MCF 10A (cell line): Measurements from ENCODE around the gene HLCS. TPM values are rescaled to one million over a fixed set of nuclear protein-coding genes. Genes with fewer than 3 reads are reported as not detected.
A peak's percentile ranks its signal among the peaks of the same experiment; 100 is the strongest.

Experiments
- BruUV-seq: library from RNA; stranded (reverse); fragments of 400-500 nt; replicated peaks from 2 replicates; lab custom pipeline; 2021; lab: Mats Ljungman, UMichigan
- CTCF ChIA-PET: fragments of 300-600 bp; sonication (Branson Sonifier 250); formaldehyde crosslinking; extraction: SDS; loops from one replicate; lab custom pipeline; 2021; ENCODE audit warnings: antibody characterized with exemption, inconsistent platforms; lab: Yijun Ruan, JAX
- POLR2A ChIA-PET: fragments of 300-600, 350-650 bp; sonication (Branson Sonifier 250); formaldehyde crosslinking; extraction: SDS; loops from one replicate; lab custom pipeline; 2020; ENCODE audit warnings: antibody characterized with exemption, inconsistent platforms; lab: Yijun Ruan, JAX
- DNase-seq: peaks from one replicate; pipeline ENCODE4 v3.0.0-alpha.2; 2018; ENCODE audit not compliant: unreplicated experiment
- H3K27ac Mint-ChIP-seq: one replicate; pipeline ENCODE4 v1.8.0; 2022; ENCODE audit warnings: mild to moderate bottlenecking, low read depth, mixed read lengths; ENCODE audit not compliant: unreplicated experiment
- H3K27me3 Mint-ChIP-seq: one replicate; pipeline ENCODE4 v1.8.0; 2022; ENCODE audit warnings: mixed read lengths; ENCODE audit not compliant: insufficient read depth, unreplicated experiment
- H3K36me3 Mint-ChIP-seq: one replicate; pipeline ENCODE4 v1.8.0; 2022; ENCODE audit warnings: mild to moderate bottlenecking, moderate library complexity, mixed read lengths; ENCODE audit not compliant: insufficient read depth, unreplicated experiment
- H3K4me1 Mint-ChIP-seq: one replicate; pipeline ENCODE4 v1.8.0; 2022; ENCODE audit warnings: mixed read lengths; ENCODE audit not compliant: insufficient read depth, unreplicated experiment
- H3K4me3 Mint-ChIP-seq: one replicate; pipeline ENCODE4 v1.8.0; 2022; ENCODE audit warnings: mild to moderate bottlenecking, moderate library complexity, mixed read lengths; ENCODE audit not compliant: unreplicated experiment
- H3K9me3 Mint-ChIP-seq: one replicate; pipeline ENCODE4 v1.8.0; 2022; ENCODE audit warnings: mixed read lengths; ENCODE audit not compliant: unreplicated experiment
- intact Hi-C: fragments of 100-400 bp; cut with micrococcal nuclease; formaldehyde crosslinking; loops from 2 replicates; pipeline ENCODE4 v1.14.1; 2022
- total RNA-seq: library from RNA; stranded (reverse); gene quantifications from 2 replicates; pipeline ENCODE4 v1.2.3, GENCODE V29; 2022
- TF ChIP-seq, protein P1 (sequence below): fragments of 200-600 bp; IDR thresholded peaks from one replicate; pipeline ENCODE4 v1.8.0; 2022; ENCODE audit warnings: antibody characterized with exemption, mild to moderate bottlenecking; ENCODE audit not compliant: unreplicated experiment

Gene HLCS
- total RNA-seq, 1 experiment from 2014 or later, result 46.1 TPM

DNA sequence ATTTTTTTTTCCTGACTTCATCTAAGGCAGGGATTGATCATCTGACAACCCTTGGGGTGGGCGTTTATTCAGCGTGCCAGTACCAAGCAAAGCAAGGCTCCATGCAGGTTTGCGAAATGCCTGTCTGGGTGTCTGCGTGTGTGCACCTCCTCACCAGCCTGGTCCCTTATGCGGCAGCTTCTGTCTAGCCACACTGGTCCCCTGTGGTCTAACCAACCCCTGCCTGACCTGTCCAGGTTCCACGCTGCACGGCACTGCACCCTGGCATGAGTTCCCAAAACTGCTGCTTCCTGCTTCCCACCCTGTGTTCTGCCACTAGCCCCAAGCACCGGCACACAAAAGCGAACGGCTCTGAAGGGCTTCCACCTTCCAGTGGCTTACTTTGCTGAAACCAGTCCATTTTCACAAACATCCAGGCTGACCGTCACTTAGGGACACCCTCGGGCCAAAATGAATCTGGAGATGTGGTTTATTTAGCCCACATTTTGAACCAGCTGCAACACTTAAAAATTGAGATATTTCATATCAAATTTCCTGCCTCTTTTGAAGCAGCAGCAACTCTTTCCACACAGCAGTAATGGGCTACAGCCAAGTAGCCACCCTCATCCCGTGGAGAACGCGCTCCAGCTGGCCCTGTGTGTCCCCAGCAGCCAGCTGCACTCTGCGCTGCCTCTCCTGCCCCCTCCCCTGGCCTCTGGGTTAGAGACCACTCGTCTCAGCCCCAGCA lies 55.7 kb downstream of the HLCS start:
- intact Hi-C loops, result loop anchor here (5.0 to 10.0 kb wide), 2 partner anchors 126 to 208 kb away; no protein-coding TSS in a partner anchor
- Mint-ChIP-seq H3K9me3 (no peaks in the 10 kb centered on the region), H3K27ac (peak overlapping the region; percentile 99), H3K27me3 (no peaks in the 10 kb centered on the region), H3K4me3 (no peak overlapping the region), H3K36me3 (peaks cover 8% of the 10 kb centered on the region), H3K4me1 (peaks cover 6% of the 10 kb centered on the region)
- no TSS peak for BruUV-seq
- TF ChIP-seq, protein P1, sequence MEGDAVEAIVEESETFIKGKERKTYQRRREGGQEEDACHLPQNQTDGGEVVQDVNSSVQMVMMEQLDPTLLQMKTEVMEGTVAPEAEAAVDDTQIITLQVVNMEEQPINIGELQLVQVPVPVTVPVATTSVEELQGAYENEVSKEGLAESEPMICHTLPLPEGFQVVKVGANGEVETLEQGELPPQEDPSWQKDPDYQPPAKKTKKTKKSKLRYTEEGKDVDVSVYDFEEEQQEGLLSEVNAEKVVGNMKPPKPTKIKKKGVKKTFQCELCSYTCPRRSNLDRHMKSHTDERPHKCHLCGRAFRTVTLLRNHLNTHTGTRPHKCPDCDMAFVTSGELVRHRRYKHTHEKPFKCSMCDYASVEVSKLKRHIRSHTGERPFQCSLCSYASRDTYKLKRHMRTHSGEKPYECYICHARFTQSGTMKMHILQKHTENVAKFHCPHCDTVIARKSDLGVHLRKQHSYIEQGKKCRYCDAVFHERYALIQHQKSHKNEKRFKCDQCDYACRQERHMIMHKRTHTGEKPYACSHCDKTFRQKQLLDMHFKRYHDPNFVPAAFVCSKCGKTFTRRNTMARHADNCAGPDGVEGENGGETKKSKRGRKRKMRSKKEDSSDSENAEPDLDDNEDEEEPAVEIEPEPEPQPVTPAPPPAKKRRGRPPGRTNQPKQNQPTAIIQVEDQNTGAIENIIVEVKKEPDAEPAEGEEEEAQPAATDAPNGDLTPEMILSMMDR, result no peak
- POLR2A ChIA-PET, result interaction anchor here (0.7 to 1.1 kb wide), 2 partner anchors 78 to 458 kb away, joined by 3 to 4 read pairs; no protein-coding TSS in a partner anchor
- peak; percentile 28 for DNase-seq
- CTCF ChIA-PET, result no interaction called here

DNA sequence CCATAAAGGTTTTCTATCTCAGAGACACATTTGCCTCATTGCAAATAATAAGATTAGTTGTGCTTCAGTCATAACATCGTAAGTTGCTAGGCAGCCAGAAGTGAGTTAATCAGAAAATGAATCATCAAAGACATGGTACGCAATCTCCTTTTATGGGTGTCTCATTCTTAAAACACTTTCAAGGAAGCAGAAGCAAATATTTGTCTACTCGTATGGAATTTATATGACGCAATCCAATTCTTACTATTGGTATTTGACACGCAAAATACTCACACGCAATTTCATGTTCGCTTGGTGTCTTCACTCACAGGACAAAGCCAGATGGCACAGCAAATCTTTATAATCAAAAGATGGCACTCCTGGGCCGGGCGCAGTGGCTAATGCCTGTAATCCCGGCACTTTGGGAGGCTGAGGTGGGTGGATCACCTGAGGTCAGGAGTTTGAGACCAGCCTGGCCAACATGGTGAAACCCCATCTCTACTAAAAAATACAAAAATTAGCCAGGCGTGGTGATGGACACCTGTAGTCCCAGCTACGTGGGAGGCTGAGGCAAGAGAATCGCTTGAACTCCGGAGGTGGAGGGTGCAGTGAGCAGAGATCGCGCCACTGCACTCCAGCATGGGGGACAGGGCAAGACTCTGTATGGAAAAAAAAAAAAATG lies 56.4 kb downstream of the HLCS start:
- ChIA-PET CTCF (interaction anchor here (0.6 kb wide), 1 partner anchor 1446 kb away, joined by 3 read pairs; no protein-coding TSS in a partner anchor), POLR2A (interaction anchor here (0.6 to 0.7 kb wide), 2 partner anchors 78 to 1901 kb away, joined by 3 read pairs; no protein-coding TSS in a partner anchor)
- intact Hi-C loops, result loop anchor here (5.0 to 10.0 kb wide), 2 partner anchors 125 to 208 kb away; no protein-coding TSS in a partner anchor
- H3K36me3 Mint-ChIP-seq, result peaks cover 8% of the 10 kb centered on the region
- H3K4me1 Mint-ChIP-seq, result peaks cover 6% of the 10 kb centered on the region
- DNase-seq, result peak; percentile 92
- no peaks in the 10 kb centered on the region for H3K9me3 Mint-ChIP-seq
- H3K27ac Mint-ChIP-seq, result peak overlapping the region; percentile 99
- H3K4me3 Mint-ChIP-seq, result peak overlapping the region; percentile 60
- TF ChIP-seq, protein P1, result no peak
- BruUV-seq, result TSS peak; percentile 96
- H3K27me3 Mint-ChIP-seq, result no peaks in the 10 kb centered on the region

DNA sequence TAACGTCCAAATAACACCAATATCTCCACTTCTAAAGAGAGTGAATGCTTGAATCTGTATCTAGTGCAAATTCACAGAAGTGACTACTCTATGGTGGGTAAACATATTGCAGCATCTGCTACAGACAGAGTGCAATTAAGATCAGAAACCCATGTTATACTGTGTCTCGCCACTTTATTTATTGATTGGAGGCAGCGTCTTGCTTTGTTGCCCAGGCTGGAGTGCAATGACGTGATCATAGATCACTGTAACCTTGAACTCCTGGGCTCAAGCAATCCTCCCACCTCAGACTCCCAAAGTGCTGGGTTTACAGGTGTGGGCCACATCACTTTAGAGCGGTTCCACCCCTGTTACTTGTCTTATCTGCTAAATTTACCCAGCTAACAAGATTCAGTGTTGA lies 57.0 kb downstream of the HLCS start:
- TF ChIP-seq, protein P1, result no peak
- TSS peak; percentile 94 for BruUV-seq
- POLR2A ChIA-PET, result interaction anchor here (0.6 kb wide), 1 partner anchor 1902 kb away, joined by 3 read pairs; no protein-coding TSS in a partner anchor

More for the DNA sequence above, 57.0 kb downstream of the HLCS start:
- intact Hi-C loops, result no loop called here
- peaks cover 8% of the 10 kb centered on the region for H3K36me3 Mint-ChIP-seq
- no peaks in the 10 kb centered on the region for H3K27me3 Mint-ChIP-seq
- CTCF ChIA-PET, result interaction anchor here (0.6 kb wide), 1 partner anchor 1447 kb away, joined by 3 read pairs; no protein-coding TSS in a partner anchor
- H3K4me1 Mint-ChIP-seq, result peaks cover 6% of the 10 kb centered on the region
- H3K27ac Mint-ChIP-seq, result peak overlapping the region; percentile 99
- peak overlapping the region; percentile 60 for H3K4me3 Mint-ChIP-seq
- no peak for DNase-seq
- H3K9me3 Mint-ChIP-seq, result no peaks in the 10 kb centered on the region
